Fibroblast of lung (primary cell): ENCODE measurements around the gene MICU1. TPM values are rescaled to one million over a fixed set of nuclear protein-coding genes. Genes with fewer than 3 reads are reported as not detected.

Experiments used
- DNase-seq, 2 donors: peaks; one replicate each; pipeline versions ENCODE4 v3.0.0 to v3.0.0-alpha.2; 2010; ENCODE audit warnings: low read depth in 2 of 2
- H2AFZ ChIP-seq: 2 replicates; pipeline ENCODE4 v1.5.1; 2012; ENCODE audit warnings: low read length, control low read depth, inconsistent platforms
- H3K27ac ChIP-seq: 2 replicates; pipeline ENCODE4 v1.5.1; 2011; ENCODE audit warnings: low read length, control low read depth; ENCODE audit not compliant: insufficient read depth
- H3K27me3 ChIP-seq: 2 replicates; pipeline ENCODE4 v1.5.1; 2011; ENCODE audit warnings: mild to moderate bottlenecking, low read length; ENCODE audit not compliant: control insufficient read depth, insufficient read depth
- H3K36me3 ChIP-seq: 2 replicates; pipeline ENCODE4 v1.5.1; 2011; ENCODE audit warnings: low read length; ENCODE audit not compliant: control insufficient read depth, insufficient read depth
- H3K4me1 ChIP-seq: 2 replicates; pipeline ENCODE4 v1.5.1; 2011; ENCODE audit warnings: low read length; ENCODE audit not compliant: control insufficient read depth, insufficient read depth; ENCODE audit errors: extremely low read depth
- H3K4me2 ChIP-seq: 2 replicates; pipeline ENCODE4 v1.5.1; 2011; ENCODE audit warnings: low read length, control low read depth; ENCODE audit not compliant: insufficient read depth; ENCODE audit errors: extremely low read depth
- H3K4me3 ChIP-seq, 4 experiments: fragments of 200-600 bp in 1 of 4; sonication (generic) in 1 of 4; replicated peaks in 1 of 4; 2 replicates each; pipeline ENCODE4 v1.5.1; 2011 to 2016; ENCODE audit warnings: low read length in 4 of 4, low read depth in 3 of 4, mild to moderate bottlenecking in 3 of 4, control low read depth in 2 of 4, inconsistent platforms in 1 of 4, mixed read lengths in 1 of 4; ENCODE audit not compliant: insufficient read depth in 1 of 4; ENCODE audit errors: control extremely low read depth in 1 of 4
- H3K79me2 ChIP-seq: 2 replicates; pipeline ENCODE4 v1.5.1; 2012; ENCODE audit warnings: mild to moderate bottlenecking, low read length, inconsistent platforms; ENCODE audit not compliant: control insufficient read depth, insufficient read depth
- H3K9ac ChIP-seq: 2 replicates; pipeline ENCODE4 v1.5.1; 2011; ENCODE audit warnings: mild to moderate bottlenecking, low read length, control low read depth; ENCODE audit not compliant: insufficient read depth
- H3K9me3 ChIP-seq: 2 replicates; pipeline ENCODE4 v1.5.1; 2012; ENCODE audit warnings: low read depth, low read length; ENCODE audit not compliant: control insufficient read depth, insufficient read depth
- H4K20me1 ChIP-seq: 2 replicates; pipeline ENCODE4 v1.5.1; 2011; ENCODE audit warnings: low read length; ENCODE audit not compliant: control insufficient read depth, insufficient read depth; ENCODE audit errors: extremely low read depth
- CTCF ChIP-seq, 2 donors: IDR thresholded peaks in 1 of 2; conservative IDR thresholded peaks in 1 of 2; 1 replicate in 1 of 2; 2 replicates in 1 of 2; pipeline ENCODE4 v1.5.1; 2011 to 2012; ENCODE audit warnings: low read length in 2 of 2, control low read depth in 1 of 2, inconsistent platforms in 1 of 2, low read depth in 1 of 2, mild to moderate bottlenecking in 1 of 2
- EZH2 ChIP-seq: IDR thresholded peaks from 2 replicates; pipeline ENCODE4 v1.5.1; 2012; ENCODE audit warnings: low read length, control low read depth, mild to moderate bottlenecking; ENCODE audit errors: missing control alignments
- polyA plus RNA-seq, 2 donors: library from polyadenylated mRNA; depleted of rRNA in 1 of 2; stranded (reverse) in 1 of 2; unstranded in 1 of 2; fragments of >200 nt; gene quantifications; 2 replicates each; pipeline ENCODE4 v1.2.1, GENCODE V29; 2011 to 2012; ENCODE audit warnings: missing spikeins in 1 of 2
- total RNA-seq: library from RNA; depleted of rRNA; stranded (reverse); fragments of >200 nt; gene quantifications from 2 replicates; pipeline ENCODE4 v1.2.1, GENCODE V29; 2014

Gene MICU1
- total and polyA plus RNA-seq, 2 donors (not counting 1 experiment from before 2014, with no cell fraction given): 83.2 to 83.3 TPM

- TF ChIP-seq EZH2: no peak
- no peak for TF ChIP-seq CTCF (conservative IDR thresholded peaks at IDR 0.05 in 1 of 2, IDR thresholded peaks at IDR 0.05 in 1 of 2; ENCODE audit: low read depth in 1 of 2, low read length in 2 of 2)
- H3K36me3 ChIP-seq: no peaks in the 10 kb centered on the region
- no peaks in the 10 kb centered on the region for H3K4me1 ChIP-seq
- H3K9me3 ChIP-seq: no peaks in the 10 kb centered on the region
- no peaks in the 10 kb centered on the region for H4K20me1 ChIP-seq
- no peaks in the 10 kb centered on the region for H3K79me2 ChIP-seq
- DNase-seq: no peak
- no peaks in the 10 kb centered on the region for H3K27me3 ChIP-seq
- H3K4me2 ChIP-seq: no peak overlapping the region
- no peak overlapping the region for H3K27ac ChIP-seq
- no peak overlapping the region for H2AFZ ChIP-seq
- no peak overlapping the region for H3K9ac ChIP-seq
- no peak overlapping the region for H3K4me3 ChIP-seq
Measured at GRCh38 chr10:72645263-72645858, 19.5 kb upstream of the MICU1 start.

DNA sequence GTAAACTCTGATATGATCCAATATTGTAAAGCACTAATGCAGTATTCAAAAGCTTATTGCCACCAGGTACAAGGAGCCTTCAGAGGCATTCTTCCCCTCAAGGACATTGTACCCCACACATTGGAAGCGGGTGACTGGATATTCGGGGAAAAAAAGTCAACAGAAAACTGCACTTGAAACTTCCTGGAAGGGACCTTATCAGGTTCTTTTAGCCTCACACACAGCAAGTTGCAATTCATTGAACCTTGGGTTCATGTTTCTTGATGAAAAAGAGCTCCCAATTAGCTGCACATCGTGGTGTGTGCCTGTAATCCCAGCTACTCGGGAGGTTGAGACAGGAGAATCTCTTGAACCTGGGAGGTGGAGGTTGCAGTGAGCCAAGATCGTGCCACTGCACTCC, 16.4 kb upstream of the MICU1 start:
- no peak for DNase-seq
- Histone ChIP-seq H3K79me2 (no peaks in the 10 kb centered on the region), H3K4me2 (no peak overlapping the region), H3K4me3 (no peak overlapping the region), H3K27me3 (no peaks in the 10 kb centered on the region), H2AFZ (no peak overlapping the region), H3K9me3 (no peaks in the 10 kb centered on the region), H3K4me1 (no peaks in the 10 kb centered on the region), H3K27ac (no peak overlapping the region), H3K36me3 (no peaks in the 10 kb centered on the region), H4K20me1 (no peaks in the 10 kb centered on the region), H3K9ac (no peak overlapping the region)
- no peak for TF ChIP-seq EZH2
- TF ChIP-seq CTCF (conservative IDR thresholded peaks at IDR 0.05 in 1 of 2, IDR thresholded peaks at IDR 0.05 in 1 of 2; ENCODE audit: low read depth in 1 of 2, low read length in 2 of 2): no peak

DNA sequence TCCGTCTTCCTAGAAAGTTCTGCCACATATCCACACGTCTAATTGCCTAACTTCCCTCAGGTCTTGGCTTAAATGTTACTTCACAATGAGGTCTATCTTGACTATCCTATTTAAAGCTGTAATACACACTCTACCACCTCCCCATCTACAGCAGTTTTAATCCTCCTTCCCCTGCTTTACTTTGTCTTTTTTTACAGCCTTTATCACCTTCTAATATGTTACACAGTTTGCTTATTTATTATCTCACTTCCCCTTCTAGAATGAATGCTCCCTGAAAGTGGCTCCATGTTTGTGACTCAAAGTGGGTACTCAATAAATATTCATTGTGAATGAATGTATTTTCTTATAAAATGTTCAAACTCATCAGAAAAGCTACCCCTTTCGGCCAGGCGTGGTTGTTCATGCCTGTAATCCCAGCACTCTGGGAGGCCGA, 13.6 kb upstream of the MICU1 start:
- no peaks in the 10 kb centered on the region for H3K4me1 ChIP-seq
- no peaks in the 10 kb centered on the region for H3K36me3 ChIP-seq
- no peaks in the 10 kb centered on the region for H4K20me1 ChIP-seq
- TF ChIP-seq CTCF (conservative IDR thresholded peaks at IDR 0.05 in 1 of 2, IDR thresholded peaks at IDR 0.05 in 1 of 2; ENCODE audit: low read depth in 1 of 2, low read length in 2 of 2): no peak
- no peak for TF ChIP-seq EZH2
- H3K4me3 ChIP-seq: no peak overlapping the region
- no peaks in the 10 kb centered on the region for H3K9me3 ChIP-seq
- no peak overlapping the region for H3K27ac ChIP-seq
- no peak overlapping the region for H3K4me2 ChIP-seq
- H3K27me3 ChIP-seq: no peaks in the 10 kb centered on the region
- H2AFZ ChIP-seq: no peak overlapping the region
- DNase-seq: no peak
- H3K9ac ChIP-seq: no peak overlapping the region
- H3K79me2 ChIP-seq: no peaks in the 10 kb centered on the region
